ENCODE data around the gene USP47.

GRCh38 chr11:11982975-11983374 is 141.2 kb downstream of the USP47 start:
- TF ChIP-seq JUND (CRISPR knock-in tag; IDR thresholded peaks at IDR 0.05) (no peak), EZH2 (conservative IDR thresholded peaks at IDR 0.05; ENCODE audit: low read depth, low read length) (no peak), EP300 (IDR thresholded peaks at IDR 0.05; ENCODE audit: low read depth in 2 of 2, low read length in 2 of 2) (no peak), EP300 (CRISPR knock-in tag; IDR thresholded peaks at IDR 0.05; ENCODE audit: borderline replicate concordance) (no peak), RFX3 (CRISPR knock-in tag; IDR thresholded peaks at IDR 0.05) (no peak)
- TF ChIP-seq, protein P1, sequence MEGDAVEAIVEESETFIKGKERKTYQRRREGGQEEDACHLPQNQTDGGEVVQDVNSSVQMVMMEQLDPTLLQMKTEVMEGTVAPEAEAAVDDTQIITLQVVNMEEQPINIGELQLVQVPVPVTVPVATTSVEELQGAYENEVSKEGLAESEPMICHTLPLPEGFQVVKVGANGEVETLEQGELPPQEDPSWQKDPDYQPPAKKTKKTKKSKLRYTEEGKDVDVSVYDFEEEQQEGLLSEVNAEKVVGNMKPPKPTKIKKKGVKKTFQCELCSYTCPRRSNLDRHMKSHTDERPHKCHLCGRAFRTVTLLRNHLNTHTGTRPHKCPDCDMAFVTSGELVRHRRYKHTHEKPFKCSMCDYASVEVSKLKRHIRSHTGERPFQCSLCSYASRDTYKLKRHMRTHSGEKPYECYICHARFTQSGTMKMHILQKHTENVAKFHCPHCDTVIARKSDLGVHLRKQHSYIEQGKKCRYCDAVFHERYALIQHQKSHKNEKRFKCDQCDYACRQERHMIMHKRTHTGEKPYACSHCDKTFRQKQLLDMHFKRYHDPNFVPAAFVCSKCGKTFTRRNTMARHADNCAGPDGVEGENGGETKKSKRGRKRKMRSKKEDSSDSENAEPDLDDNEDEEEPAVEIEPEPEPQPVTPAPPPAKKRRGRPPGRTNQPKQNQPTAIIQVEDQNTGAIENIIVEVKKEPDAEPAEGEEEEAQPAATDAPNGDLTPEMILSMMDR (CRISPR knock-in tag; IDR thresholded peaks at IDR 0.05): no peak
